Stimulated activated CD4-positive, alpha-beta T cell treated with anti-CD3 and anti-CD28 coated beads, Interleukin-4, amount 100 ng/mL, for 48 hours (primary cell): ENCODE data around the gene PHF23.

Experiments
- DNase-seq, 2 donors: peaks; one replicate each; pipeline ENCODE4 v3.0.0-alpha.2; 2020; ENCODE audit warnings: low read depth in 2 of 2

The PHF23 gene

GRCh38 chr17:7239091-7240027 lies at the start of gene PHF23:
Gene PHF23 (minus strand): TSS chr17:7239457. CDS start chr17:7239279, 178 bp downstream.
- DNase-seq = peak; percentile 94 to 97

GRCh38 chr17:7285679-7286078 lies 46.4 kb upstream of the PHF23 start:
- no peak for DNase-seq

GRCh38 chr17:7284911-7285310 lies 45.7 kb upstream of the PHF23 start:
- DNase-seq = no peak

GRCh38 chr17:7283471-7284216 lies 44.4 kb upstream of the PHF23 start:
- DNase-seq = no peak

GRCh38 chr17:7282752-7283321 lies 43.6 kb upstream of the PHF23 start:
- no peak for DNase-seq

GRCh38 chr17:7281953-7282751 lies 42.9 kb upstream of the PHF23 start:
- DNase-seq = no peak

GRCh38 chr17:7281074-7281952 lies 42.1 kb upstream of the PHF23 start, which contains the start of gene SLC2A4:
Gene SLC2A4 (plus strand): TSS chr17:7281718. CDS start chr17:7281935, 217 bp downstream.
- DNase-seq = peak; percentile 89 to 90

GRCh38 chr17:7280519-7281073 lies 41.3 kb upstream of the PHF23 start:
- peak; percentile 79 to 80 for DNase-seq

- no peak for DNase-seq
Measured at GRCh38 chr17:7279448-7279847, 40.2 kb upstream of the PHF23 start.

- DNase-seq = no peak
Measured at GRCh38 chr17:7266784-7267183, 27.5 kb upstream of the PHF23 start.

- DNase-seq = no peak
Measured at GRCh38 chr17:7263801-7264078, 24.5 kb upstream of the PHF23 start.

GRCh38 chr17:7262935-7263800 lies 23.9 kb upstream of the PHF23 start:
- DNase-seq = no peak

GRCh38 chr17:7262192-7262934 lies 23.1 kb upstream of the PHF23 start, which contains the start of gene CLDN7:
Gene CLDN7 (minus strand): TSS chr17:7262478. CDS start chr17:7262043, 435 bp downstream.
- no peak for DNase-seq

- DNase-seq = no peak
Measured at GRCh38 chr17:7261379-7262191, 22.3 kb upstream of the PHF23 start.

GRCh38 chr17:7260651-7261378 lies 21.6 kb upstream of the PHF23 start:
- DNase-seq = no peak

GRCh38 chr17:7260151-7260550 lies 20.9 kb upstream of the PHF23 start:
- no peak for DNase-seq

GRCh38 chr17:7259555-7259889 lies 20.3 kb upstream of the PHF23 start:
- DNase-seq = no peak
